Measurements from ENCODE around the gene AMBP. TPM values are rescaled to one million over a fixed set of nuclear protein-coding genes. Genes with fewer than 3 reads are reported as not detected.

AMBP gene
- total RNA-seq, 1 donor, result 0.27 TPM

DNA sequence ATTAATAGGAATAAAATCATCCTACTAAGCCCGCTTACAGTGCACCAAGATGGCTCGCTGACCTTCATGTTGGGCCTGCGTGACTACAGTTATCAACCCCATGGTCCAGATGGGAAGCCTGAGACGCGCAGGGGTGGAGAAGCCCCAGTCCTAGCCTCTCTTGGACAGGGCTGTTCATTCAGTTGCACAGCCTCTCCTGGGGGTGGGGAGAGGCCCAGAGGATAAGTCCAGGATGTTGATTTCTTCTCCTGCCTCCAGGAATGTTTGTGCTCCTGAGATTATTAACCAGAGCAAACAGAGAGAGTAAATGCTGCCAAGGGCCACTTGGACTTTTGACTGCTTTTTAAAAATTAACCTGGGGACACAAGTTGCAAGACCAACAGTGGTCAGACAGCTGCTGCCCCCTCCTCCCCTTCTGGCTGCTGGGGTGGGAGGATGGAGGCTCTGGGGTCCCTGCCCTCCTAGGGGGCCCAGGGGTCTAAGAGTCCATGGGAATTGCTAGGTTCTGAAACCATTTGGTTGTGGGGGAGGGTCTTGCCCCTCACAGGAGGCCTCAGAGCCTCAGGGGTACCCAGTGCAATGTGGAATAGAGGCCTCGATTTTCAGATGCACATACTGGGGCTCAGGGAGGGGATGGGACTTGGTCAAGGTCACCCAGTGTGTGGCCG lies 2.8 kb upstream of the AMBP start:
- DNase-seq (ENCODE audit: low read depth), result no peak
- TF ChIP-seq, protein P1, sequence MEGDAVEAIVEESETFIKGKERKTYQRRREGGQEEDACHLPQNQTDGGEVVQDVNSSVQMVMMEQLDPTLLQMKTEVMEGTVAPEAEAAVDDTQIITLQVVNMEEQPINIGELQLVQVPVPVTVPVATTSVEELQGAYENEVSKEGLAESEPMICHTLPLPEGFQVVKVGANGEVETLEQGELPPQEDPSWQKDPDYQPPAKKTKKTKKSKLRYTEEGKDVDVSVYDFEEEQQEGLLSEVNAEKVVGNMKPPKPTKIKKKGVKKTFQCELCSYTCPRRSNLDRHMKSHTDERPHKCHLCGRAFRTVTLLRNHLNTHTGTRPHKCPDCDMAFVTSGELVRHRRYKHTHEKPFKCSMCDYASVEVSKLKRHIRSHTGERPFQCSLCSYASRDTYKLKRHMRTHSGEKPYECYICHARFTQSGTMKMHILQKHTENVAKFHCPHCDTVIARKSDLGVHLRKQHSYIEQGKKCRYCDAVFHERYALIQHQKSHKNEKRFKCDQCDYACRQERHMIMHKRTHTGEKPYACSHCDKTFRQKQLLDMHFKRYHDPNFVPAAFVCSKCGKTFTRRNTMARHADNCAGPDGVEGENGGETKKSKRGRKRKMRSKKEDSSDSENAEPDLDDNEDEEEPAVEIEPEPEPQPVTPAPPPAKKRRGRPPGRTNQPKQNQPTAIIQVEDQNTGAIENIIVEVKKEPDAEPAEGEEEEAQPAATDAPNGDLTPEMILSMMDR (IDR thresholded peaks at IDR 0.05; ENCODE audit: insufficient read depth, low read length), result no peak
- no peak overlapping the region for H3K4me3 ChIP-seq (ENCODE audit: low read depth, low read length)

DNA sequence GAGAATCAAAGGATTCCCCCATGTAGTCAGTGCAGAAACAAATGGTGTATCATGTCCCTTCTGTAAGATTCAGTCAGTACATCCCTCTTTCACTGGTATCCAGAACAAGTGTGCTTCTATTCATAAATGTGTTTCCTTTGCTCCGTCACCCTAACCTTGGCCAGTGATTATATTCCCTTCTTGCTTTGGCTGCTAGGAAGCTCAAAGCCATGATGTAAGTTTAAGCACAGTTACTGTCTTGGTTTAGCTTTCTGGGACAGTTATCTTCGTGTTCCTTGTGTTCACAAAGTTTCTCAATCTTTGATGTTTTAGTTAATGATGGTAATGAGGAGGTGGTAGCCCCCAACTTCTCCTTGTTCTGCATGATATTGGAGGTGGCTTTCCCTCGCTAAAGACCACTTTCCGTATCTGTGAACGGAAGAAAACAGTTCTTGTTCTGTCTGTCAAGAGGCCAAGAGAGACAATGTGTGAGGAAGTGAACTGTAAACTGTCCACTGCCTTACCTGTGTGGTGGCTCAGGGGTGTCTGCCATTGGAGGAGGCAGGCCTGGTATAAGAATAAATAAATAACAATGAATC lies 2.2 kb upstream of the AMBP start:
- TF ChIP-seq, protein P1 (IDR thresholded peaks at IDR 0.05; ENCODE audit: insufficient read depth, low read length), result no peak
- no peak overlapping the region for H3K4me3 ChIP-seq (ENCODE audit: low read depth, low read length)
- no peak for DNase-seq (ENCODE audit: low read depth)

DNA sequence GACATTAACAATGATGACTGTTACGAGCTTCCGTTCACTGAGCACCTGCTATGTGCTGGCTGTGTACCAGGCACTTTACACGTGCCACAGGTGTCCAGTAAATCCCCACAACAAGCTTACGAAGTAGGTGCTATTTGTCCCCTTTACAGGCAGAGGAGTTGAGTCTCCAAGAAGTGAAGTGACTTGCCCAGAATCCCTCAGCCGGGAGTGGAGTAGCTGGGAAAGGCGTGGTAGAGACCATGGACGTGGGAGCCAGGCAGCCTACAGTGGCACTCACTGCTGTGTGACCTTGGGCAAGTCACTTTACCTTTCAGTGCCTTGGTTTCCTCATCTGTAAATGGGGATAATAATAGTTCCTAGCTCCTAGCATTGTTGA lies 669 bp upstream of the AMBP start:
- no peak overlapping the region for H3K4me3 ChIP-seq (ENCODE audit: low read depth, low read length)
- DNase-seq (ENCODE audit: low read depth), result no peak
- TF ChIP-seq, protein P1 (IDR thresholded peaks at IDR 0.05; ENCODE audit: insufficient read depth, low read length), result no peak

DNA sequence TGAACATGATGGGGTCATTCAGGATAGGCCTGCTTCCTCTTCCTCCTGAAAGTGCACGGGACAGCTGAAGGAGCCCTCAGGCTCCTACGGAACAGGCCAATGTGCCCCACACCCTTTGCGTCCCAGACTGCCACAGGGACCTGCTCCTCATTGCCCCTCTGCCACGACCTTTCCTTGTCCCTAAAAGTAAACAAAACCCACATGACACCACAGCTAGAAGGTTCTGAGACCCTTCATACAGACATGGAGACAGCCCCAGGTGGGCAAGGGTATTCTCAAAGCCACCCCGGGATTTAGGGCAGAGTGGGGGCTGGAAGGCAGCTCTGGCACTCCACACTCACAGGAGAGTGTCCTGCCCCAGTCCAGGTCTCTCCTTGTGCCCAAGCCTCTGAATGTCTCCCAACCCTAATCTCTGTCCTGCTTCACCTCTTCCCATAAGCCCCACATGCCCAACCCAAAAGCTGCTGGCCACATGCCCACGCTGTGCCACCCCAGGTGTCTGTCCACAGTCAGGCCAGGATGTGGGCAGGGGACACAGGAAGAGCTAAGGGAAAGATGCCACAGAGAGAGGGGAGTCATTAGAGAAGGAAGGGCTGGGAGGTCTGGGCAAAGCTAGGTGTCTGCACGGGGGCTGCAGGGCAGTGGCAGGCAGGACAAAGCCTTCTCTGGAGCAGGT lies 800 bp downstream of the AMBP start:
- no peak overlapping the region for H3K4me3 ChIP-seq (ENCODE audit: low read depth, low read length)
- TF ChIP-seq, protein P1 (IDR thresholded peaks at IDR 0.05; ENCODE audit: insufficient read depth, low read length), result no peak
- no peak for DNase-seq (ENCODE audit: low read depth)

DNA sequence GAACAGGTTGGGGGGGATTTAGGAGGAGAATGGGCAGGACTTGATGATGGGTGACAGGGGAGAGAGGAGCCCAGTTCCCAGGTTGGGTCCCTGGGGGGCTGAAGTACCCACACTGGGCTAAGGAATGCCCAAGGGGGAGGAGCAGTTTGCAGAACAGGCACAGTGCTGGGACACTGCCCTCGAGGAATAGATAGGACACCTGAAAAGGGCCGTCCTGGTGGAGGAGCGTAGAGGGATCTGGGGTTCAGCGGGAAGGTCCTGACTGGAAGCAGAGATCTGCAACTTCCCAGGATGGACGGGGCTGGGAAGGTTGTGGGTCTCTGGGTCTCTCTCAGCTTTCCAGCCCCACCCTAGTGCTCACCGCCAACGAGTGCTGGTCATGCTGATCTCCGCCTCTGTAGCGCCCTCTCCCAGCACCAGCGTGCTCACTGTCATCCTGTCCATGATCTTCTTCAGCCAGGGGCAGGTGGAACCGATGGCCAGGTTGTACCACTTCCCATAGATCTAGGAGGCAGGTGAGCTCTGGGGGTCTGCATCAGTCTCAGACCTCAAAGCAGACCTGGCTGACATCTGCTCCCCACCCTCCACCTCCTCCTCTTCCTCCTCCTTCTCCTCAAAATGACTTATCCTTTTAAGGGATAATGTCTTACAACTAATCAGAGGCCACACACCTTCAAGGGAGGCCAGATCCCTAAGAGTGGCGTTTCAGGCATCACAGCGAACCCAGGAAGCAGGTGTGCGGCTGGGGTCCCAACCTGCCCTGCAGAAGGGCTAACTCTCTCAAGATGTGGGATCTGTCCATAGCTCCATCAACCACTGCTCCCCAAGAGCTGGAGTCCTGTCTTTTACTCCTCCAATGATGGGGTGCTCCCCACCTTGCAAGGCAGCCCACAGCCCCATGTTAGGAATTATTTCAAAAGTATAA lies 1.6 kb downstream of the AMBP start:
- no peak overlapping the region for H3K4me3 ChIP-seq (ENCODE audit: low read depth, low read length)
- TF ChIP-seq, protein P1 (IDR thresholded peaks at IDR 0.05; ENCODE audit: insufficient read depth, low read length), result no peak
- DNase-seq (ENCODE audit: low read depth), result no peak

DNA sequence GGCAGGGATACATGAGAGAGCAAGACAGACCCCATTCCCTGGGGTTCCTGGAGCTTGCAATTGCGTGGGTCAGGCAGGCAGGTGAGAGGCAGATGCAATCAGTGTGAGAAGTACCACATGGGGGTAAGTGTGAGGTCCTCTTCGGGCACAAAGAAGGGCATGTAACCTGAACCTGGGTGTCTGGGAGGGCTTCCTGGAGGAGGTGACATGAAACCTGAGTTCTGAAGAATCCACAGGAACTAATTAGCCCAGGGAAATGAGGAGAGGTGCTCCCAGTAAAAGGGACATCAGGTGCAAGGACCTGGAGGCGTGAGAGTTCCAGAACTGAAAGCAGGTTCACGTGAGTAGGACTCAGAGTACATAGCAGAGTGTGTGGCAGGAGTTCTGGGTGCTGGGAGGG lies 2.5 kb downstream of the AMBP start:
- TF ChIP-seq, protein P1 (IDR thresholded peaks at IDR 0.05; ENCODE audit: insufficient read depth, low read length), result no peak
- DNase-seq (ENCODE audit: low read depth), result no peak

More for the DNA sequence above, 2.5 kb downstream of the AMBP start:
- no peak overlapping the region for H3K4me3 ChIP-seq (ENCODE audit: low read depth, low read length)
